ENCODE measurements around the gene BHMT. TPM values are rescaled to one million over a fixed set of nuclear protein-coding genes. Genes with fewer than 3 reads are reported as not detected.

BHMT gene
- total and polyA plus RNA-seq, 2 of the 4 experiments (the other 2 are of a cell fraction), result not detected

- H3K9ac ChIP-seq (ENCODE audit: low read depth, low read length), result peak overlapping the region; percentile 56
- peak overlapping the region; percentile 65; the same call in 1 of the 2 replicates for H3K14ac ChIP-seq (replicated peaks; ENCODE audit: low read depth, low read length)
- H3K23ac ChIP-seq (ENCODE audit: low read depth, low read length), result 0 out of 2 replicates have a peak overlapping the region, but pooled peaks have one; percentile 54
- H2AFZ ChIP-seq (replicated peaks; ENCODE audit: low read length, poor library complexity), result peak overlapping the region; percentile 69
- H3K36me3 ChIP-seq (ENCODE audit: control insufficient read depth, insufficient read depth, low read length), result no peaks in the 10 kb centered on the region
- ChIA-PET POLR2A (ENCODE audit: unreplicated experiment) (interaction anchor here (1.0 kb wide), 1 partner anchor 114 kb away, joined by 3 read pairs; no protein-coding TSS in a partner anchor), CTCF (interaction anchor here (0.5 to 4.0 kb wide), 24 partner anchors 9 to 1207 kb away, joined by 3 to 115 read pairs (median 4); partner anchors contain the start of gene JMY)
- H3K4me2 ChIP-seq (ENCODE audit: low read depth, low read length), result peak overlapping the region; percentile 86
- in situ Hi-C loops (cut with MboI; ENCODE audit: low sequenced_read_pairs), result loop anchor here (5.0 to 10.0 kb wide), 3 partner anchors 107 to 333 kb away; no protein-coding TSS in a partner anchor
- dilution Hi-C loops (cut with HindIII; ENCODE audit: low sequenced_read_pairs, unreplicated experiment), result no loop called here
- peak overlapping the region; percentile 26 to 89; a peak in 3 of 4 replicates for H4K8ac ChIP-seq (ENCODE audit: low read depth in 2 of 2, low read length in 2 of 2)
- peak overlapping the region; percentile 5 for H4K5ac ChIP-seq (ENCODE audit: low read depth, low read length)
- peaks cover 13% of the 10 kb centered on the region for H3K27me3 ChIP-seq (ENCODE audit: control insufficient read depth, insufficient read depth, low read length)
- H3K27ac ChIP-seq (ENCODE audit: insufficient read depth, low read length), result peak overlapping the region; percentile 60; the same call in 1 of the 2 replicates
- peak overlapping the region; percentile 63 for H2BK5ac ChIP-seq (ENCODE audit: low read depth, low read length, poor library complexity, severe bottlenecking)
- H3K4me3 ChIP-seq (ENCODE audit: insufficient read depth, low read depth, low read length), result peak overlapping the region; percentile 31
- no peaks in the 10 kb centered on the region for H4K20me1 ChIP-seq (ENCODE audit: insufficient read depth, low read length)
- H3K79me1 ChIP-seq (ENCODE audit: low read depth in 1 of 2, low read length in 2 of 2), result no peaks in the 10 kb centered on the region
- H3K18ac ChIP-seq (ENCODE audit: low read depth, low read length), result peak overlapping the region; percentile 36; the same call in 1 of the 2 replicates
- H2AK9ac ChIP-seq (replicated peaks; ENCODE audit: low read depth, low read length, poor library complexity), result no peak overlapping the region
- peak overlapping the region; percentile 68; the same call in 1 of the 2 replicates for H3K4ac ChIP-seq (ENCODE audit: low read depth, low read length)
- H2AK5ac ChIP-seq (ENCODE audit: low read depth, low read length), result no peak overlapping the region
- DNase-seq (peak; percentile 88), ATAC-seq (ENCODE audit: low read depth) (peak; percentile 94)
- no peaks in the 10 kb centered on the region for H3K4me1 ChIP-seq (ENCODE audit: control insufficient read depth, insufficient read depth, low read length)
- H3K9me1 ChIP-seq (ENCODE audit: insufficient read depth, low read length), result no peaks in the 10 kb centered on the region
- H3K9me3 ChIP-seq (ENCODE audit: control insufficient read depth, insufficient read depth, low read length), result no peaks in the 10 kb centered on the region
- peak overlapping the region; percentile 8; the same call in 2 of the 3 replicates for H2BK15ac ChIP-seq (ENCODE audit: low read depth, low read length)
- peak overlapping the region; percentile 89 for H2BK20ac ChIP-seq (ENCODE audit: low read depth, low read length)
- WGBS, 2 experiments (ENCODE audit: extremely low coverage in 2 of 2, insufficient read length in 1 of 2), result no CpG with 5 or more reads among the region's 11 CpGs
- intact Hi-C loops (cut with micrococcal nuclease), result loop anchor here (1.0 to 5.0 kb wide), 8 partner anchors 67 to 948 kb away; no protein-coding TSS in a partner anchor
- peak overlapping the region; percentile 91 for H4K91ac ChIP-seq (ENCODE audit: insufficient read depth, low read depth, low read length)
- BruUV-seq (replicated peaks), result no TSS peak
- TF ChIP-seq CTCF (conservative IDR thresholded peaks at IDR 0.05; ENCODE audit: low read depth, low read length), result peak; percentile 86
- peak; percentile 79 for TF ChIP-seq RAD21 (IDR thresholded peaks at IDR 0.05; ENCODE audit: low read length)
- TF ChIP-seq CEBPB (IDR thresholded peaks at IDR 0.05; ENCODE audit: low read depth, low read length), result peak; percentile 57; the same call in 1 of the 2 replicates
- TF ChIP-seq POLR2A (IDR thresholded peaks at IDR 0.05; ENCODE audit: low read depth, low read length), result no peak
- TF ChIP-seq MXI1 (IDR thresholded peaks at IDR 0.05; ENCODE audit: borderline replicate concordance, low read depth, low read length), result peak; percentile 35; the same call in 1 of the 2 replicates
- peak; percentile 71 for TF ChIP-seq SMC3 (IDR thresholded peaks at IDR 0.05; ENCODE audit: low read depth, low read length)
- TF ChIP-seq USF2 (IDR thresholded peaks at IDR 0.05; ENCODE audit: low read depth, low read length), result no peak
- TF ChIP-seq MAZ (IDR thresholded peaks at IDR 0.05; ENCODE audit: borderline replicate concordance, low read depth, low read length), result 0 out of 2 replicates have a peak, but pooled peaks have one; percentile 26
- TF ChIP-seq NFE2L2 (IDR thresholded peaks at IDR 0.05; ENCODE audit: low read depth, low read length), result no peak
- TF ChIP-seq RFX5 (IDR thresholded peaks at IDR 0.05; ENCODE audit: low read depth, low read length), result no peak
- peak overlapping the region; percentile 51 for H3K56ac ChIP-seq (ENCODE audit: extremely low read depth, insufficient read depth, low read length)
- peak overlapping the region; percentile 93 for H2BK120ac ChIP-seq (ENCODE audit: low read depth, low read length)
Measured at GRCh38 chr5:79133657-79134451, 22.2 kb downstream of the BHMT start.

Data from IMR-90 (cell line).